SK-N-SH treated with all-trans-retinoic acid at 6 μM for 48 hours (cell line): ENCODE data around the gene HIRA.

ENCODE experiments used
- CREB5 ChIP-seq: fragments of 250-450 bp; sonication (Bioruptor Pico); IDR thresholded peaks from 2 replicates; pipeline ENCODE4 v1.5.1; 2020; ENCODE audit warnings: low read depth, mild to moderate bottlenecking, moderate library complexity
- ISL1 ChIP-seq: fragments of 250-450 bp; sonication (Bioruptor Pico); IDR thresholded peaks from 2 replicates; pipeline ENCODE4 v2.1.2; 2022; ENCODE audit warnings: mild to moderate bottlenecking, moderate library complexity
- SNAI2 ChIP-seq: fragments of 250-450 bp; sonication (Bioruptor Pico); IDR thresholded peaks from 2 replicates; pipeline ENCODE4 v1.5.0; 2020; ENCODE audit warnings: mild to moderate bottlenecking, moderate library complexity

GRCh38 chr22:19303785-19304184, 127.7 kb downstream of the HIRA start:
- TF ChIP-seq CREB5 (no peak), ISL1 (CRISPR knock-in tag) (no peak), SNAI2 (no peak)
